COLO829 (cell line): Measurements from ENCODE around the gene PKM.

Experiments used
- DNase-seq: peaks from one replicate; pipeline ENCODE4 v3.0.0; 2012; ENCODE audit warnings: low spot score

PKM gene

DNA sequence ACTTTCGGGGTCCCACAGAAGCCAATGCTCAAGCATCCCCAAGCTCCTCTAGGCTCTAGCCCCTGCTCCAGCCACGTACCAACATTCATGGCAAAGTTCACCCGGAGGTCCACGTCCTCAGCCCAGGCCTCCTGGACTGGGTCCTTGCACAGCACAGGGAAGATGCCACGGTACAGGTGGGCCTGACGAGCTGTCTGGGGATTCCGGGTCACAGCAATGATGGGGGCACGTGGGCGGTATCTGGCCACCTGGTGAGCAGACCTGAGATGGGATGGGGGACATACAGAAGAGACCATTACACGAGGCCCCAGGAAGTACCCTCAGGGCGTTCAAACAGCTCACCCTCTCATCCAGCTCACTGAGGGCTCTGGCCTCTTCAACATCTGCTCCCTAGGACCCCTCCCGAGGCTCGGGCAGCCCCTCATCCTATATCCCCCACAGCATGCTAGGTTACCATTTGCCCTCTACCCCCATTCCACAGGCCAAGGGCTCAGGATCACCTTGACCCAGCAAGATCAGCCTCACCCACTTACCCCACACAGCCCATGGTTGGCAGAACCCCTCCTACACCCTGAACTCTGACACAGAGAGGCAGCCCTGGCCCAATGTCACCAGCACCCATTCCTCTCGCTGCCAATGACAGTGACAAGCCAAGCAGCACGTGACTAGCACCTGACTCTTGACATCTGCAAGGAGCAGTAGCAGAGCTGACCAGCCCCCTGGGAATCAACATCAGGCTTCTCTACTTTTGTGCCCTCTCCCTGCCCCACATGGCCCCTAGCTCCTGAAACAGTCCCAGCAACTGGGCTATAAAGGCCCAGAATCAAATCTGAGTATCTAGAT is 30.4 kb downstream of the PKM start:
- no peak for DNase-seq

GRCh38 chr15:72199721-72200212 is 31.2 kb downstream of the PKM start:
- DNase-seq = peak; percentile 53

GRCh38 chr15:72199205-72199515 is 31.8 kb downstream of the PKM start:
- DNase-seq = no peak

- no peak for DNase-seq
These were observed 32.4 kb downstream of the PKM start for GRCh38 chr15:72198356-72199204.

DNA sequence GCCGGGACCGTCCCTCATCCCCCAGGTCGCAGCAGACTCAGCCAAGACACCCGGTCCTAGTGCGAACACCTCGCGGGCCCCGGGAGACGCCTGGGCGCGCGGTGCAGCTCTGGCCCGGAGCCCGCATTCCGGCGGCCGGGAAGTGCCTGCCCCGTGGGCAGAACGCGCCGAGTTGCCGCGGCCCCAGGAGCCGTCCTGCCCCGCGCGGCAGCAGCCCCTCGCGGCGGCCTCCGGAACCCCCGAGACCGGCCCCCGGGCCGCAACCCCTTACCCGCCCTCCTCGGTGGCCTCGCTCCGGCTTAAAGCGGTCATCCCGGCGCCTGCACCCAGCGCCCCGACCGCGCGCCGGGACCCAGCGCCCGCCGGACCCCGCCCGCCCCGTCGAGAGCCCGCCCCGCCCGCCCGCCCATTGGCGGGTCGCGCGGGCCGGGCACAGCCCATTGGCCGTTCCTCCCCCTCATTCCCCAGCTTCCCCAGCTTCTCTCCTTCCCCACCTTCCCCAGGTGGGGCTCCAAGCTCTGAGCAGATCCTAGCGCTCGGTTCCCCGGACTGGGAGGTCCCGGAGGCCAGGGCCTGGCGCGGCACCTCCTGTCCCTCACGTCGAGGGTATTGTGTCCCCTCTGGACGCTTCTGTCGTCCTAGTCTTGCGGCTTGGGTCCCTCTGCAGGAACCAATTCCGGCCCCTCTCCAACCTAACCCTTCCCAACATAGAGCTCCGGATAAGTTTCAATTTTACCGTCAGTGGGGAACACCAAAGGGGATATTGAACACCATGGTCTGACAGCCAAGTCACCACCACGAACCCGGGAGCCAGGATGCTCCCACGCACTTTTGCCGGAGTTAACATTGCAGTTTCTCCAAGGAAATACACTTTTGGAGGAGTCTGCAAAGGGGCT is 33.3 kb downstream of the PKM start, which contains the start of gene GRAMD2A:
GRAMD2A (minus strand) TSS at position 328 of the 896 bp plus-strand sequence.
- DNase-seq = no peak

DNA sequence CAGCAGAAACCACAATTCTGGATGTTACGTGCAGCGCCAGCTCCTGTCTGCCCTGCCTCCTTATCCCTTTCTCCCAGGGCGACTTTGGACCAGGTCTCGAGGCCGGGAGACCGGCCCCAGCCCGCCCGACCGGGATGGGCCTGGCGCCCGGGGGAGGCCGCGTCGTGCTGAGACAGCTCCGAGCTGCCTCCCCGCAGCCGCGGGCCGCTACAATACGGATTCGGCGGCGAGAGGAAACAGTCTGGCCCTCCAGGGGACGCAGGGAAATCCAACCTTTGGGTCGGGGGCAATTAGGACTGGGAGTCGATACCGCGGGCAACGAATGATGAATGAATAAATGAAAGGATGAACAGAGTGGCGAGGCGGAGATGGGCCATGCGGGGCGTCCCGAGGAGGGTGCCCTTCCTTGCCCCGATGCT is 33.9 kb downstream of the PKM start:
- no peak for DNase-seq

DNA sequence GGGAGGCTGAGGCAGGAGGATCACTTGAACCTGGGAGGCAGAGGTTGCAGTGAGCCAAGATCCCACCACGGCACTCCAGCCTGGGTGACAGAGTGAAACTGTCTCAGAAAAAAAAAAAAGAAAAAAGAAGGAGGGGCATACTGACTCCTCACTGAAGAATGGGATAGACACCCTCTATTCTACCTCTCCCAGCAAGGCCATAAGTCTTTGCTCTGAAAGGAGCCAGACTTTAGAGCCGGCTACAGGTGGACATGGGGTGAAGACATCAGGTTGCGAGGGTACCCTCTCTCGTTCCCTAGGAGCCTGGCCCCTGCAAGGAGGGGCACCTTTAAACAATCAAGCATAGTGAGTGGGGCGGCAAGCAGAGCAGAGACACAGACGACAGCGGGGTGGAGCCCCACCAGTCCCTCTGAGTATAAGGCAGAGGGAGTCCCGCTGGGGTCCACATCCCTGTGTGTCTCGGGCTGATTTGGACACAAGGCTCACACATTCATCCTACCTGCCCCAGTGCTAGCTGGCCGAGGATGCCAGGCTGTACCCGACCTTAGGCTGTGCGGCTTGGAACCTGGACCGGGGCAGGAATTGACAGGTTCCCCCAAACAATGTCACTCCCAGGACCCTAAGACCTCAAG is 34.5 kb downstream of the PKM start:
- no peak for DNase-seq

DNA sequence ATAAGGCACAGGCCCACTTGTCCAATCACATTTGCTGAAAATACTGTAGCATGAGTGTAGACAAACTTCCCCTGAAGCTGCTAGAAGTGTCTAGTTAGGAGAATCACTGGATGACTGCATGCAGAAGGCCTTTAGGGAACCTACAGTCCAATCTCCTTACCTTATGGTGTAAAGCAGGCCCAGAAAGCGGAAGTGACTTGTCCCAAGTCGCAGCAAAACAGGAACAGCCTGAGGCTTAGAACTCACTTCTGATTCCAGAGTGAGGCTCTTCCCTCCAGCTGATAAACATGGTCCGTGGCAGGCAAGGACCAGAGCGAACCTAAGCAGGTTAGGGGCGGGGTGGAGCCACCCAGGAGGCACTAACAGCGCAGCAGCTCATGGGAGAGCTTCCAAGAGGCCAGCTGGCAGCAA is 35.9 kb downstream of the PKM start:
- DNase-seq = no peak

GRCh38 chr15:72193836-72194396 is 37.1 kb downstream of the PKM start:
- DNase-seq = no peak

GRCh38 chr15:72192416-72192815 is 38.6 kb downstream of the PKM start:
- DNase-seq = no peak

GRCh38 chr15:72189250-72189902 is 41.6 kb downstream of the PKM start:
- DNase-seq = no peak

DNA sequence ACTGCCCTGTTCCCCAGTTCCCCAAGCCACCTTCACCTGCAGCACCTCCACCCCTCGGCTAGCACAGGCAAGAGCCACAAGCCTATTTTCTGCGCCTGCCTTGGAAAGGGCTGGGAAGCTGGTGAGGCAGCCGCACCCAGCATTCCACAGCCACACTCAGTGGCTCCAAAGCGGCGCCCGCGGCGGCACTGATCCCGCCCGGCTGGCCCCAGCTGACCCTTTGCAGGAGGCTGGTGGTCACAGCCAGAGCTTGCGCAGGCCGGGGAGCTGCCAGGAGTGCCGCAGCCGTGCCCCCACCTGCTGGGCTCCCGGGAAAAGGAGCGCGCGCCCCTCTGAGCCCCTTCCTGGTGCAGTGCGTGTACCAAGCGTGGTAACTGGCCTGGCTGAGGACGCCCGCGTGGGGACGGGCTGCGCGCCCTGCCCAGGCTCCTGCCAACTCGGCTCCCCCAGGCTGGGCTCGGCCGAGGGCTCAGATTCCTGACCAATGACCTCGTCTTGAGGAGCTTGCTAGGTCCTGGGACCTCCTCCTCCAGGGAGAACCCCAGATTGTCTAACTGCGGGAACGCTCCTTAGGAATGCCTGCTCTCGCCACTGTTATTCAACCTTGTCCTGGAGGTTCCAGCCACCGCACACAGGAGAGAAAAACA is 46.7 kb downstream of the PKM start:
- no peak for DNase-seq

DNA sequence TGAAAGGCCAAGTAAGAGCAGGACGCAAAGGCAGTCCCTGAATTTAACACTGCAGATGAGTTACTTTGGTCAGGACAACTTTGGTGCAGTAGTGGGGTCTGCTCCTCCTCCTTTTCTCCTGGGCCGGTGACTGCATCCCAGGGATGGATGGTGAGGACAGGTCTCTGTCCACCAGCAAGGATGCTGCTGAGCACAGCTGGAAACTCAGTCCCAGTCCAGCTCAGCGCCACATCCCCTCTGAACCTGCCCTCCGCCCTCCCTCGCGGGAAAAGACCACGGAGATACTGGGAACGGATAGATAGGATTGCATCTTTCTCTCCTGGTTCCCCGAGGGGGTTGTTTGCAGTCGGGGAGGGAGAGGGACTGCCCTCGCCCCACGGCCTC is 47.2 kb downstream of the PKM start:
- DNase-seq = no peak

DNA sequence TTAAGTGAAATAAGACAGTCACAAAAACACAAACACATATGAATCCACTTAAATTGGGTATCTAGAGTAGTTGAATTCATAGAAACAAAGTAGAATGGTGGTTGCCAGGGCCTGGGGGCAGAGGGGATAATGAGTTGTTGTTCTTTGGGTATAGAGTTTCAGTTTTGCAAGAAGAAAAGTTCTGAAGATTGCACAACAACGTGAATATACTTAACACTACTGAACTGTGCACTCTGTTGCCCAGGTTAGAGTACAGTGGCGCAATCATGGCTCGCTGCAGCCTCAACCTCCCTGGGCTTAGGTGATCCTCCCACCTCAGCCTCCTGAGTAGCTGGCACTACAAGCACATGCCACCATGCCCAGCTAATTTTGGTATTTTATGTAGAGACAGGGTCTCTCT is 48.3 kb downstream of the PKM start:
- peak; percentile 44 for DNase-seq

GRCh38 chr15:72182244-72182643 is 48.7 kb downstream of the PKM start:
- DNase-seq = no peak

GRCh38 chr15:72180761-72181324 is 50.1 kb downstream of the PKM start:
- DNase-seq = no peak

- peak; percentile 36 for DNase-seq
These were observed 50.9 kb downstream of the PKM start for GRCh38 chr15:72179950-72180581.

- no peak for DNase-seq
These were observed 51.9 kb downstream of the PKM start for GRCh38 chr15:72178976-72179585.

GRCh38 chr15:72176743-72177142 is 54.2 kb downstream of the PKM start:
- no peak for DNase-seq
